ENCODE measurements around the gene ERN1.

The ERN1 gene

DNA sequence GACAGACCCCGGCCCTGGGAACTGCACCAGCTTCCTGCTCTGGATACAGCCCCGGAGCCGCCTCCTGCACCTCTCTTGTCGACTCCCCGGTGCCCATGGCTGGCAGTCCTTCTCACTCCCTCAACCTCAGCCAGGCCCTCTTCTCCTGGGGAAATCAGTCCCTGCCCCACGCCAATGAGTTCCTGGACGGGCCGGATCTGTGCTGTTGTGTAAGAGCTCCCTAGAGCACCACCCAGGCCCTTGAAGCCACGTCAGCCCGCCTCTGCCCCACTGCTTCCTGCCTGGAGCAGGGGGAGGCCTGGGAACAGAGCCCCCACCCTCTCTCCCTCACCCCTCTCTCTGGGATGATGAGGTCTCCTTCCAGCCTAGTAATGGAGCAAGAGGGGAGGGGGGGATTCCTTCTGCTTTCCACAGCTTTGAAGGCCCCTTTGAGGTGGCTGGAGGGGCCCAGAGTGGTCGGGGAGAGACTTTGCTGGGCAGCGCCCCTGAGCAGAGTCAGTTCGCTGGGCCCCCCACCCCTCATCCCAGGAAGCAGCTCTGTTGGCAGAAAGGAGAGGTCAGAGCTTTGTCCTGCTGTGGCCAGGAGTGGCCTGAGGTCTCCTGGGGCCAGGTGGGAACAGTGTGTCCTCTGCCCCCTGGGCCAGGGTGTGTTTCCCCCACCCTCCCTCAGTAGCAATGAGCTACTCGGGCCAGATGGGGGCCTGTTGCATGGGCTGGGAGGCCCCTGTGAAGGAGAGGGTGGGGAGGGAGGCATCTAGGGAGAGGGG is 128.0 kb downstream of the ERN1 start:
- DNase-seq = no peak

- no peak for DNase-seq
Observed at GRCh38 chr17:64001091-64001579, 128.8 kb downstream of the ERN1 start.

DNA sequence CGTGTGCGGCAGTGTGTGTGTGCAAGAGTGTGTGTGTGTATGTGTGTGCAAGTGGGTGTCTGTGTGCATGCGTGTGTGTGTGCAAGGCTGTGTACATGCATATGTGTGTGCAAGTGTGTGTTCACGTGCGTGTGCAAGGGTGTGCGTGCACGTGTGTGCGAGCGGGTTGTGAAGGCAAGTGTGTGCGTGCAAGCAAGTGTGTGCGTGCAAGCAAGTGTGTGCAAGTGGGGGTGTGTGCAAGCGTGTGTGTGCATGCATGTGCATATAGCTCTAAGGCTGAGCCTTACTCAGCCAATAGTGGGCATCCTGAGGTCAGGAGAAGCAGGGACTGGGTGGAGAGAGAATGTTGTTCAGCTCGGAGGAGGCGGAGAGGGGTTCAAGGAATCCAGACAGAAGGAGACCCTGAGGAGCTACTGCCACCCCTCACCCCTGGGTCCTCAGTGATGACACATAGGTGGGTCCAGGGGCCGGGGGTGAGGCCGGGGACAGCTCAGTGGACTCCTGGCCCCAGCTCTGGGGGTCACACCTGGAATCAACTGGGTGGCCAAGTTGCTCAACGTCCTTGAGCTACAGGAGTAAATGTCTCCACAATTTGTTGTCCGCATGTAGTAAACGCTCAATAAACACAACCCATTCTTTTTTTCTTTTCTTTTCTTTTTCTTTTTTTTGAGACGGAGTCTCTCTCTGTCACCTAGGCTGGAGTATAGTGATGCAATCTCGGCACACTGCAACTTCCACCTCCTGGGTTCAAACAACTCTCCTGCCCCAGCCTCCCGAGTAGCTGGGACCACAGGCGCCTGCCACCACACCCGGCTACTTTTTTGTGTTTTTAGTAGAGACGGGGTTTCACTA is 130.0 kb downstream of the ERN1 start:
- no peak for DNase-seq

GRCh38 chr17:63998721-63999679 is 130.9 kb downstream of the ERN1 start:
- no peak for DNase-seq

DNA sequence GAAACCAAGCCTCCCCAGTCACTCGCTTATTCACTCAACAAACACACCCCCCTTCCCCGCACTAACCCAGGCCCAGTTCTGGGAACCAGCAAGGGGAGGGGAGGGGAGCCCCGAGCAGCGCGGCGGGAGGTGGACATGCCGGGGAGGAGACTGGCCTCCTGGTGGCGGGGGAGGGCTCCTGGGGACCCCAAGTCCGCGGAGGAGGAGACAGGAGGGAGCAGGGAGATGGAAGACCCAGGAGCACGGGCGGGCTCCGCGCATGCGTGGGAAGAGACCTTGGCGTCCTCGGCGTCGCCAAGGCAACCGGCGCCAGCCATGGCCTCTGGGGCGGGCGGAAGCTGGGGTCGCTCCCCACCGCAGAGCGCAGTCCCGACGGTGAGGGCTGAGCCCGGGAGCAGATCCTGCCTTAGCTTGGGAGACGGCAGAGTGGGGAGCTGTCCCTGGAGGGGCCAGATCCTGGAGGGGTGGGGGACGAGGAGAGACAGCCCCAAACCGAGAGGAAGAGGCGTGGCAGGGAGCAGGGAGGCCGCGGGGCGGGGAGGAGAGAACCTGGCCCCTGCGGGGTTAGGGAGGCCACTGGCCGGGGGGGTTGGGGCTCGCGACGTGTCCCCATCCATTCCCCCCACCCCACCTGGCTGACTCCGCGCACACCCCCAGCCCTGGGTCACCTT is 131.8 kb downstream of the ERN1 start, which contains the start of gene PRR29:
TSS of gene PRR29 (plus strand) at position 302 of the 671 bp plus-strand sequence. CDS start at position 316, 14 bp downstream.
- DNase-seq = no peak

DNA sequence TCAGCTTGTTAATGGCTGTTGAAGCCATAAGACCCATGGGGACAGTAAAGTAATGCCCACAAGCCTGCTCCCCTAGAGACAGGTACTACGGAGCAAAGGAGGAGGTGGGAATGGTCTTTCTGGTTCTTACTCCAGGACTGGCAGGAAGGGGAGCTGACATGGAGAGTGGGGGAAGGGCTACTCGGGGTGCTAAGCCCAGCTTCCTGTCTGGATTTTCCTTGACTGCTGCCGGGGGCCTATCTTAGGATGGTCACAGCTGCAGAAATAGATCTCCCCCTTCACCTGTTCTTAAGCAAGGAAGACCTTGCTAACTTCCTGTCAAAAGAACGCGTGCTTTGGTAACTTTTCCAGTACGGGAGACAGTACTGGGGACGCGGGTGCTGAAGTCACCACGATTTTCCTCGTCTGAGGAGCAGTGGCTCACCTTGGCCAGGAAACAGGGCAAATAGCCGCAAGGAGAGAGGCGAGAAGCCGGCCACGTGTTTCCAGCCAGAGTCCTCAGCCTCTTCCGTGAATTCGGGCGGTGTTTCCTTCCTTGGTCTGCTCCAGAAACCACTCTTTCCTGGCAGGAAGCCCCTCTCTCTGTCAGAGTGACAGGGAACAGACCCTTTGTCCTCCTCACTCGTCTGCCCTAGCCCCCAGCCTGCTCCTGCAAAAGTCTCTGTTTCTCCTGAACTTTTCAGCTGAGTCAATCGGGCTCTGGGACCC is 132.4 kb downstream of the ERN1 start:
- no peak for DNase-seq

DNA sequence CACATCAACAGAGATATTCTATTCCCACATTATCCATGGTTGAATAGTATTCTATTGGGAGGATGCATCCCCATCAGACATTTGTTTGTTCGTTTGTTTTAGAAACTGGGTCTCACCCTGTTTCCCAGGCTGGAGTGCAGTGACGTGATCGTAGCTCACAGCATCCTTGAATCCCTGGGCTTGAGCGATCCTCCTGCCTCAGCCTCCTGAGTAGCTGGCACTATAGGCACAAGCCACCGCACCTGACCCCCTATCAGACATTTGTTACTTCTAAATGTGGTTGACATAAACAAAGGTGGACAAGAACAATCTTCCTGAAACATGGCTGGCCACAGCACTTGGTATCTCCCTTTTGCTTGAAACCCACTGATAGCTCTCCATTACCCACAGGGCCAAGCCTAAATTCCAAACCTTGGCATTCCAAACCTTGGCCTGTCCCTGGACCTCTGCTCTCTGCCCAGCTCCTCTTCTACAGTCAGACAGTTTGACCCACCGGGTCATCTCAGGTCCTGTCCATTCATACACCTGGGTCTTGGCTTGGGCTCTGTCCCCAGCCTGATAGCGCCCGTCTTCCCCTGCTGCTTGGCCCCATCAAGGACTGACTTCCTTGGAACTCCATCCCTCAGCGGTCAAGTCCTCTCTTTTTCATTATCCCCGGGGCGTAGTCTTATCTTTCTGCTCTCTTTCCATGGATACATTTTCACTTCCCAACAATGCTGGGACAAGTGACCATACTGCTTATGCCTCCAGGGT is 133.3 kb downstream of the ERN1 start:
- DNase-seq = no peak

DNA sequence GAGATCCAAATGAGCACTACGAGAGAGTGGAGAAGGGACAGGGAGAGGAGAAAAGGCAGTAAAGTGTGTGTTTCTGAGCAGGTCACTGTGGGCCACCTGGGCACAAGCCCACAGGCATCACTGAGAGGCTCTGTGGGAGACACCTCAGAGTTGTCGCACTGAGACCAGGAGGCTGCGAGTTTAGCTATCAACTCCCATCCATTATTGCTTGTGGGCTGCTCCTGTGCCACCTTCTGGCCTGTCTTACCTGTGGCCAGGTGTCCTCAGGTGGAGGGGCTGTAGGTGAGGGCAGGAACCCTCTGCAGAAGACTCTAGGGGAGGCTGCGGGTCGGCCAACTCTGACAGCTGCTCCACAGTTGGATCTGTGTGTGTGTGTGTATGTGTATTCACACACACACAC is 134.3 kb downstream of the ERN1 start:
- DNase-seq = no peak

- DNase-seq = no peak
Observed at GRCh38 chr17:63993368-63993985, 136.5 kb downstream of the ERN1 start.

DNA sequence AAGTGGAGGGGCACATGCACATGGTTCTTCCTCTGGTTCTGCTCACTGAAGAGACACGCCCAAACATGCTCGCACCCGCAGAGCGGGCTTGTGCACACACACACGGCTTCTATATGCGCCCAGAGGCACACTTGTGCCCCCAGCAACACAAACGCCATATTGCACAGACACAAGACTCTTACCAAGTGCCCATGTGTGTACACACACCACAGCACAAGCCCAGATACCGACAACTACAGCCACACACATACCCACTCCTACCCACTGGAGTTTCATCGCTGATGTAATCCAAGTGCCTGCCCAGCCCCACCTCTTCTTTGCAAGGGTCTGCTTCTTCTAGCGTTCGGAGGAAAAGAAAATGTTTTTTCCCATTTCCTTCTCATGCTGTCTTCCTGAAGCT is 138.3 kb downstream of the ERN1 start:
- no peak for DNase-seq

DNA sequence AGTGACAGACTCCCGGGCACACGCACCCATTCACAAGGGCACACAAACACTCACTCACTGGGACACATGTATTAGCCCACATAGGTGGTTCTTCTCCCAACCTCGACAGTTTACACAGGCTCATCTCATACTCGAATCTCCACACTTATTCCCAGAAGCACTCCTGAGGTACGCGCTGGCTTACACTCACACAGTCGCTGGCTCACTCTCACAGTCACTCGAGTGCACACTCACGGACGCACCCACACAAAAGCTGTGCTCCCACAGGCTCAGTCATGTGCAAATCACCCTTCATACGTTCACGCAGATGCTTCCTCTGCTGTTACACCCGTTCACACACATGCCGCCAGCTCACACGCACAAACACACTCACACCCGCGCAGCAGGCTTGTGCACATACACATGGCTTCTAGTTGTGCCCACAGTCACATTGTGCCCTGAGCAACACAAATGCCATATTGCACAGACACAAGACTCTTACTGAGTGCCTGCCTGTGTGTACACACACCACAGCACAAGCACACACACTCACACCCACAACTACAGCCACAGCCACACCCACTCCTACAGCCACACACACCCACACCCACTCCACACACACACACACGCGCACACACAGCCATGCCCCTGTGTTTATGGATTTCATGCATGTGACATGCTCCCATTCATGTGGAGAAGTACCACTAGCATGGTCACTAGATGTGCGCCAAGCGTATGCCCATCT is 140.2 kb downstream of the ERN1 start:
- DNase-seq = no peak

All from DMS 273 treated with DMSO at 0.1 percent for 48 hours (cell line).